Thoracic aorta (tissue), 2 donors: ENCODE results near the gene ARNT2. TPM values are rescaled to one million over a fixed set of nuclear protein-coding genes. Genes with fewer than 3 reads are reported as not detected.

ENCODE experiments used
- ATAC-seq: fragments of 150-250 bp; one replicate; pipeline ENCODE4 v1.8.0; 2017; ENCODE audit warnings: low read depth; ENCODE audit not compliant: insufficient number of reproducible peaks, low FRiP score
- DNase-seq: peaks from one replicate; pipeline ENCODE4 v3.0.0-alpha.2; 2020; ENCODE audit warnings: low spot score
- H3K27ac ChIP-seq, 2 donors: fragments of 200-600 bp; sonication (generic); 1 replicate in 1 of 2; 2 replicates in 1 of 2; pipeline ENCODE4 v1.5.1; 2016; ENCODE audit warnings: mild to moderate bottlenecking in 2 of 2, moderate library complexity in 2 of 2
- H3K27me3 ChIP-seq: fragments of 200-600 bp; sonication (generic); replicated peaks from 2 replicates; pipeline ENCODE4 v1.6.0; 2016; ENCODE audit warnings: mild to moderate bottlenecking; ENCODE audit not compliant: insufficient read depth
- H3K36me3 ChIP-seq: fragments of 200-600 bp; sonication (generic); one replicate; pipeline ENCODE4 v1.5.1; 2016
- H3K4me1 ChIP-seq, 2 donors: fragments of 200-600 bp; sonication (generic); 1 replicate in 1 of 2; 2 replicates in 1 of 2; pipeline versions ENCODE4 v1.5.1 to v1.6.0; 2016; ENCODE audit warnings: low read depth in 2 of 2, mild to moderate bottlenecking in 1 of 2; ENCODE audit not compliant: control insufficient read depth in 1 of 2
- H3K4me3 ChIP-seq: fragments of 200-600 bp; sonication (generic); 2 replicates; pipeline ENCODE4 v1.5.1; 2016; ENCODE audit warnings: mild to moderate bottlenecking
- H3K9me3 ChIP-seq: fragments of 200-600 bp; sonication (generic); 2 replicates; pipeline ENCODE4 v1.5.1; 2016
- CTCF ChIP-seq: fragments of 200-600 bp; sonication (generic); IDR thresholded peaks from one replicate; pipeline ENCODE4 v1.5.1; 2019; ENCODE audit warnings: antibody characterized with exemption
- total RNA-seq, 2 donors: library from RNA; depleted of rRNA; stranded (reverse); fragments of >200 nt; gene quantifications; one replicate each; pipeline versions ENCODE4 v1.1.0 to v1.2.3, GENCODE V29; 2016

Gene ARNT2
- total RNA-seq, 2 donors from 2014 or later = 5.8 to 22.9 TPM

- DNase-seq (no peak), ATAC-seq (no peak)
- Histone ChIP-seq H3K4me3 (no peak overlapping the region), H3K36me3 (no peaks in the 10 kb centered on the region), H3K9me3 (no peaks in the 10 kb centered on the region), H3K27me3 (no peaks in the 10 kb centered on the region), H3K4me1 (no peaks in the 10 kb centered on the region), H3K27ac (no peak overlapping the region)
- no peak for TF ChIP-seq CTCF
Measured at GRCh38 chr15:80558631-80559319, 154.6 kb downstream of the ARNT2 start.

- Histone ChIP-seq H3K36me3 (no peaks in the 10 kb centered on the region), H3K4me1 (no peaks in the 10 kb centered on the region), H3K9me3 (no peaks in the 10 kb centered on the region), H3K27me3 (no peaks in the 10 kb centered on the region), H3K27ac (no peak overlapping the region), H3K4me3 (no peak overlapping the region)
- no peak for TF ChIP-seq CTCF
- ATAC-seq (no peak), DNase-seq (no peak)
Measured at GRCh38 chr15:80559320-80559693, 155.1 kb downstream of the ARNT2 start.

GRCh38 chr15:80559761-80560160, 155.6 kb downstream of the ARNT2 start:
- ATAC-seq (no peak), DNase-seq (no peak)
- Histone ChIP-seq H3K36me3 (no peaks in the 10 kb centered on the region), H3K27me3 (no peaks in the 10 kb centered on the region), H3K4me1 (no peaks in the 10 kb centered on the region), H3K9me3 (no peaks in the 10 kb centered on the region), H3K4me3 (no peak overlapping the region), H3K27ac (no peak overlapping the region)
- TF ChIP-seq CTCF = no peak

- H3K27me3 ChIP-seq = no peaks in the 10 kb centered on the region
- no peak overlapping the region for H3K27ac ChIP-seq
- no peak for ATAC-seq
- no peaks in the 10 kb centered on the region for H3K36me3 ChIP-seq
- no peak for TF ChIP-seq CTCF
- H3K4me1 ChIP-seq = no peaks in the 10 kb centered on the region
- H3K4me3 ChIP-seq = no peak overlapping the region
- no peak for DNase-seq
- H3K9me3 ChIP-seq = no peaks in the 10 kb centered on the region
Measured at GRCh38 chr15:80560601-80561400, 156.6 kb downstream of the ARNT2 start.

- H3K36me3 ChIP-seq = no peaks in the 10 kb centered on the region
- H3K9me3 ChIP-seq = no peaks in the 10 kb centered on the region
- ATAC-seq (no peak), DNase-seq (no peak)
- no peaks in the 10 kb centered on the region for H3K4me1 ChIP-seq
- no peak for TF ChIP-seq CTCF
- no peak overlapping the region for H3K4me3 ChIP-seq
- H3K27ac ChIP-seq = no peak overlapping the region
- no peaks in the 10 kb centered on the region for H3K27me3 ChIP-seq
Measured at GRCh38 chr15:80561500-80561899, 157.3 kb downstream of the ARNT2 start.
